Right forelimb (tissue), 1 donor: ENCODE measurements around the gene ARGFX.

Experiments used
- DNase-seq: peaks from one replicate; pipeline ENCODE4 v3.0.0-alpha.2; 2018

ARGFX gene

GRCh38 chr3:121601212-121601812, 33.6 kb downstream of the ARGFX start:
- no peak for DNase-seq

GRCh38 chr3:121604759-121605158, 37.0 kb downstream of the ARGFX start:
- no peak for DNase-seq

DNA sequence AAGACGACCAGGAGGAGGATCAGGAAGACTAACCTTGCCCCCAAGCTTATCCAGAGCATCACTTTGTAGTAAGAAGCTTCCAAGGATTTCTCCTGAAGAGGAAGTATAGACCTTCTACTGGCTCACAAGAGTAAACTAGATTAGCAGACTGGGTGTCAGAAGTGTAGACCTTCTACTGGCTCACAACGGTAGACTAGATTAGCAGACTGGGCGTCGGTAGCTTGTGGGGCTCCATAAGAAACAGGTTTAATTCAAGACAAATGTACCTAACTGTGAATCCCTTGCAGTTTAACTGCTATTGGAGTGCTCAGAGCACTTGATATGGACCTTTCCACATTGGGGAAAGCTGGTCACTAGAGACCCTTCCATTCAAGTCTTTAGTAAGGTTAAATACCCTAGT, 38.4 kb downstream of the ARGFX start:
- no peak for DNase-seq
